ENCODE data around the gene NECAB3. TPM values are rescaled to one million over a fixed set of nuclear protein-coding genes. Genes with fewer than 3 reads are reported as not detected.

The NECAB3 gene
- total RNA-seq, 2 donors from 2014 or later = 77.2 to 92.3 TPM

- no peak for DNase-seq
- Mint-ChIP-seq H3K4me3 (no peak overlapping the region), H3K36me3 (ENCODE audit: low read depth) (peaks cover 93% of the 10 kb centered on the region), H3K27me3 (ENCODE audit: insufficient read depth) (no peaks in the 10 kb centered on the region), H3K4me1 (no peaks in the 10 kb centered on the region), H3K27ac (no peak overlapping the region), H3K9me3 (no peaks in the 10 kb centered on the region)
- no peak overlapping the region for H3K27ac ChIP-seq (ENCODE audit: low read depth, low read length)
- WGBS, 2 experiments (ENCODE audit: insufficient coverage in 1 of 2, insufficient read length in 1 of 2) = 100% methylated on average over 4 of the region's 4 CpGs; no CpG with 5 or more reads in 1 of the 2 experiments
- no peak overlapping the region for H3K4me3 ChIP-seq (ENCODE audit: low read length)
- no peak for TF ChIP-seq CTCF (conservative IDR thresholded peaks at IDR 0.05)
- H3K9me3 ChIP-seq (ENCODE audit: control insufficient read depth, low read length) = no peaks in the 10 kb centered on the region
- no peaks in the 10 kb centered on the region for H3K4me1 ChIP-seq (ENCODE audit: control insufficient read depth, insufficient read depth, low read length)
- H3K27me3 ChIP-seq (ENCODE audit: control insufficient read depth, insufficient read depth, low read length, poor library complexity, severe bottlenecking) = no peaks in the 10 kb centered on the region
- peaks cover 77% of the 10 kb centered on the region for H3K36me3 ChIP-seq (ENCODE audit: control insufficient read depth, insufficient read depth, low read length)
- no peak overlapping the region for H3K9ac ChIP-seq (ENCODE audit: extremely low read depth, low read length, poor library complexity, severe bottlenecking)
Observed at GRCh38 chr20:33627577-33628216, 46.5 kb downstream of the NECAB3 start.

- no peak for DNase-seq
- no peaks in the 10 kb centered on the region for H3K27me3 Mint-ChIP-seq (ENCODE audit: insufficient read depth)
- H3K27ac Mint-ChIP-seq = no peak overlapping the region
- H3K9me3 Mint-ChIP-seq = no peaks in the 10 kb centered on the region
- 91% methylated on average over 4 of the region's 4 CpGs for WGBS, 2 experiments (ENCODE audit: insufficient coverage in 1 of 2, insufficient read length in 1 of 2)
- Histone ChIP-seq H3K9me3 (ENCODE audit: control insufficient read depth, low read length) (no peaks in the 10 kb centered on the region), H3K4me1 (ENCODE audit: control insufficient read depth, insufficient read depth, low read length) (no peaks in the 10 kb centered on the region), H3K36me3 (ENCODE audit: control insufficient read depth, insufficient read depth, low read length) (peaks cover 76% of the 10 kb centered on the region), H3K4me3 (ENCODE audit: low read length) (no peak overlapping the region), H3K27ac (ENCODE audit: low read depth, low read length) (no peak overlapping the region), H3K9ac (ENCODE audit: extremely low read depth, low read length, poor library complexity, severe bottlenecking) (no peak overlapping the region), H3K27me3 (ENCODE audit: control insufficient read depth, insufficient read depth, low read length, poor library complexity, severe bottlenecking) (no peaks in the 10 kb centered on the region)
- peaks cover 82% of the 10 kb centered on the region for H3K36me3 Mint-ChIP-seq (ENCODE audit: low read depth)
- no peaks in the 10 kb centered on the region for H3K4me1 Mint-ChIP-seq
- no peak overlapping the region for H3K4me3 Mint-ChIP-seq
- no peak for TF ChIP-seq CTCF (conservative IDR thresholded peaks at IDR 0.05)
Observed at GRCh38 chr20:33626190-33626589, 48.0 kb downstream of the NECAB3 start.

- no peak overlapping the region for H3K9ac ChIP-seq (ENCODE audit: extremely low read depth, low read length, poor library complexity, severe bottlenecking)
- DNase-seq = no peak
- no peak overlapping the region for H3K27ac ChIP-seq (ENCODE audit: low read depth, low read length)
- H3K4me3 ChIP-seq (ENCODE audit: low read length) = no peak overlapping the region
- H3K27ac Mint-ChIP-seq = no peak overlapping the region
- WGBS, 2 experiments (ENCODE audit: insufficient coverage in 1 of 2, insufficient read length in 1 of 2) = 100% methylated on average over 3 of the region's 3 CpGs; no CpG with 5 or more reads in 1 of the 2 experiments
- no peaks in the 10 kb centered on the region for H3K27me3 ChIP-seq (ENCODE audit: control insufficient read depth, insufficient read depth, low read length, poor library complexity, severe bottlenecking)
- H3K36me3 ChIP-seq (ENCODE audit: control insufficient read depth, insufficient read depth, low read length) = peaks cover 65% of the 10 kb centered on the region
- no peaks in the 10 kb centered on the region for H3K4me1 Mint-ChIP-seq
- H3K9me3 ChIP-seq (ENCODE audit: control insufficient read depth, low read length) = no peaks in the 10 kb centered on the region
- H3K36me3 Mint-ChIP-seq (ENCODE audit: low read depth) = peaks cover 75% of the 10 kb centered on the region
- no peaks in the 10 kb centered on the region for H3K4me1 ChIP-seq (ENCODE audit: control insufficient read depth, insufficient read depth, low read length)
- no peak overlapping the region for H3K4me3 Mint-ChIP-seq
- H3K9me3 Mint-ChIP-seq = no peaks in the 10 kb centered on the region
- no peak for TF ChIP-seq CTCF (conservative IDR thresholded peaks at IDR 0.05)
- no peaks in the 10 kb centered on the region for H3K27me3 Mint-ChIP-seq (ENCODE audit: insufficient read depth)
Observed at GRCh38 chr20:33624399-33624798, 49.8 kb downstream of the NECAB3 start.
